Measurements from ENCODE around the gene RASEF.

DNA sequence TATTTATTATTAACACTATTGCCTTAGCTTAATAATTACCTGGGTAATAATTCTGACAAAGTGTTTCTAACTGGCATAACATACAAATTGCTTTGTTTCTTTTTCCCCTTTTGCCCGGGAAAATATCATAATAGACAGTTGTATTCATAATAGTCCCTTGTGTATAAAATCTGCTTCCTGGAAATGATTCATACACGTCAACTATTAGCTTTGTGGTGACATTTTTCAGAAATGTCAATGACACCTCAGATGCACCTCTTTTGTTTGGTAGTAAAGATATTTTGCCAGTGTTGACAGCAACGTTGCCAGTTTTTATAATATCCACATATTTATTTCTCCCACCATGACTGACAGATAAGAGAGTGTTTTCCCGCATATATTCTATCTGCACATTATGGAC lies 73.0 kb downstream of the RASEF start:
- no peak for TF ChIP-seq CTCF (IDR thresholded peaks at IDR 0.05)
- no peak for TF ChIP-seq EP300 (IDR thresholded peaks at IDR 0.05)
- TF ChIP-seq POLR2AphosphoS5 (IDR thresholded peaks at IDR 0.05), result no peak
- no peak for TF ChIP-seq POLR2A (IDR thresholded peaks at IDR 0.05)

All from gastroesophageal sphincter (tissue), 3 donors.